ENCODE measurements around the gene ARID1B.

DNA sequence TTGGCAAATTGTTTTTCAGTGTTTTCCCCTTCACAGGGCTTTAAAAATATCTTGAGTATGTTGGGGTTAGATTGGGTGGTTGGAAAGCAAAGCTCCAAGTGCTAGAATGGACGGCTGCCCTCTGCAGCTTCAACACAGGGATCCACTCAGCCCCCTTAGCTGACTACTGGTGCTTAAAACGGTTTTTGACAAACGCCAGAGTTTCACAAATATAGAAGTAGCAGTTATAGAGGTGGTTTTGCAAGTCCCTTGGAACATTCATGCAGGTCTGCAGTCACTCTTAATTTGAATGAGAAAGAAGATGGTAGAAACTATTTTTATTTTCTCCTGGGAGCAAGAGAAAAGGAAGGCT is 175.9 kb downstream of the ARID1B start:
- TF ChIP-seq, protein P1, sequence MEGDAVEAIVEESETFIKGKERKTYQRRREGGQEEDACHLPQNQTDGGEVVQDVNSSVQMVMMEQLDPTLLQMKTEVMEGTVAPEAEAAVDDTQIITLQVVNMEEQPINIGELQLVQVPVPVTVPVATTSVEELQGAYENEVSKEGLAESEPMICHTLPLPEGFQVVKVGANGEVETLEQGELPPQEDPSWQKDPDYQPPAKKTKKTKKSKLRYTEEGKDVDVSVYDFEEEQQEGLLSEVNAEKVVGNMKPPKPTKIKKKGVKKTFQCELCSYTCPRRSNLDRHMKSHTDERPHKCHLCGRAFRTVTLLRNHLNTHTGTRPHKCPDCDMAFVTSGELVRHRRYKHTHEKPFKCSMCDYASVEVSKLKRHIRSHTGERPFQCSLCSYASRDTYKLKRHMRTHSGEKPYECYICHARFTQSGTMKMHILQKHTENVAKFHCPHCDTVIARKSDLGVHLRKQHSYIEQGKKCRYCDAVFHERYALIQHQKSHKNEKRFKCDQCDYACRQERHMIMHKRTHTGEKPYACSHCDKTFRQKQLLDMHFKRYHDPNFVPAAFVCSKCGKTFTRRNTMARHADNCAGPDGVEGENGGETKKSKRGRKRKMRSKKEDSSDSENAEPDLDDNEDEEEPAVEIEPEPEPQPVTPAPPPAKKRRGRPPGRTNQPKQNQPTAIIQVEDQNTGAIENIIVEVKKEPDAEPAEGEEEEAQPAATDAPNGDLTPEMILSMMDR (conservative IDR thresholded peaks at IDR 0.05) = no peak
- TF ChIP-seq ZFX (IDR thresholded peaks at IDR 0.05) = no peak
